H1 (cell line): Measurements from ENCODE around the gene CTNNBL1. TPM values are rescaled to one million over a fixed set of nuclear protein-coding genes. Genes with fewer than 3 reads are reported as not detected.

Experiments
- CTCF ChIA-PET: fragments of 300-600 bp; sonication (Branson Sonifier 250); formaldehyde crosslinking; loops from one replicate; lab custom pipeline; 2021; ENCODE audit not compliant: partially characterized antibody; lab: Charles Lee
- POLR2A ChIA-PET: fragments of 300-600 bp; sonication (Branson Sonifier 250); formaldehyde crosslinking; loops from one replicate; lab custom pipeline; 2021; ENCODE audit warnings: inconsistent platforms; ENCODE audit not compliant: partially characterized antibody; lab: Charles Lee
- DNase-seq, 2 experiments: peaks; one replicate each; pipeline versions ENCODE4 v3.0.0 to v3.0.0-alpha.2; 2010 to 2022; ENCODE audit warnings: low spot score in 2 of 2, low read depth in 1 of 2, mixed read lengths in 1 of 2
- FAIRE-seq: peaks from 2 replicates; lab custom pipeline; 2011; peaks lifted over from hg19 to GRCh38; lab: Jason Lieb, UNC
- H2AFZ ChIP-seq: 2 replicates; pipeline ENCODE4 v1.8.1; 2012; ENCODE audit warnings: low read length, inconsistent platforms
- H2AK5ac ChIP-seq: 2 replicates; pipeline ENCODE4 v1.6.1; 2013; ENCODE audit warnings: low read depth, low read length
- H2BK120ac ChIP-seq: replicated peaks from 2 replicates; pipeline ENCODE3; 2013; ENCODE audit warnings: low read depth, low read length, inconsistent platforms
- H2BK12ac ChIP-seq: 2 replicates; pipeline ENCODE4 v1.6.1; 2013; ENCODE audit warnings: low read depth, low read length
- H2BK15ac ChIP-seq: 2 replicates; pipeline ENCODE4 v1.6.1; 2013; ENCODE audit warnings: low read length
- H2BK20ac ChIP-seq: 2 replicates; pipeline ENCODE4 v1.6.1; 2013; ENCODE audit warnings: low read length
- H2BK5ac ChIP-seq: 2 replicates; pipeline ENCODE4 v1.6.1; 2013; ENCODE audit warnings: low read depth, low read length
- H3K14ac ChIP-seq: 2 replicates; pipeline ENCODE4 v1.6.1; 2013; ENCODE audit warnings: inconsistent platforms; ENCODE audit not compliant: insufficient read length
- H3K18ac ChIP-seq: 2 replicates; pipeline ENCODE4 v1.6.1; 2013; ENCODE audit warnings: low read length; ENCODE audit errors: extremely low read depth
- H3K23ac ChIP-seq: 2 replicates; pipeline ENCODE4 v1.6.1; 2013; ENCODE audit warnings: inconsistent platforms; ENCODE audit not compliant: insufficient read length
- H3K23me2 ChIP-seq: 2 replicates; pipeline ENCODE4 v1.6.1; 2013; ENCODE audit warnings: low read depth, low read length
- H3K27ac ChIP-seq: 2 replicates; pipeline ENCODE4 v1.6.1; 2011; ENCODE audit warnings: low read depth, low read length, inconsistent platforms
- H3K27me3 ChIP-seq, 4 experiments: replicated peaks in 1 of 4; 1 replicate in 1 of 4; 2 replicates in 3 of 4; pipeline versions ENCODE4 v1.6.1 to v1.8.1; 2011 to 2013; ENCODE audit warnings: low read length in 3 of 4, mild to moderate bottlenecking in 3 of 4, inconsistent platforms in 2 of 4, mixed read lengths in 2 of 4, moderate library complexity in 1 of 4; ENCODE audit not compliant: control insufficient read depth in 3 of 4, insufficient read depth in 3 of 4; ENCODE audit errors: extremely low read depth in 1 of 4
- H3K36me3 ChIP-seq, 4 experiments: 2 replicates each; pipeline versions ENCODE4 v1.6.1 to v1.8.1; 2011 to 2013; ENCODE audit warnings: mild to moderate bottlenecking in 4 of 4, low read length in 3 of 4, moderate library complexity in 2 of 4, control low read depth in 1 of 4, inconsistent platforms in 1 of 4; ENCODE audit not compliant: insufficient read depth in 4 of 4, control insufficient read depth in 2 of 4
- H3K4ac ChIP-seq: replicated peaks from 2 replicates; pipeline ENCODE3; 2013; ENCODE audit warnings: low read length, low read depth, mixed read lengths, inconsistent platforms; ENCODE audit not compliant: insufficient read length
- H3K4me1 ChIP-seq, 4 experiments: replicated peaks in 1 of 4; 1 replicate in 1 of 4; 2 replicates in 3 of 4; pipeline versions ENCODE4 v1.6.1 to v1.8.1; 2011 to 2013; ENCODE audit warnings: low read length in 3 of 4, inconsistent platforms in 2 of 4, mixed read lengths in 1 of 4; ENCODE audit not compliant: insufficient read depth in 4 of 4, control insufficient read depth in 3 of 4
- H3K4me2 ChIP-seq, 2 experiments: 2 replicates each; pipeline versions ENCODE4 v1.6.1 to v1.8.1; 2011 to 2013; ENCODE audit warnings: low read depth in 2 of 2, low read length in 2 of 2, control low read depth in 1 of 2, inconsistent platforms in 1 of 2, mild to moderate bottlenecking in 1 of 2; ENCODE audit not compliant: insufficient read depth in 1 of 2
- H3K4me3 ChIP-seq, 4 experiments: fragments of 200-600, 300-600 bp in 1 of 4; sonication (generic), shearing (Covaris generic), sonication (Bioruptor Twin) in 1 of 4; 2 replicates each; pipeline versions ENCODE4 v1.5.1 to v1.8.1; 2011 to 2016; ENCODE audit warnings: low read length in 4 of 4, low read depth in 3 of 4, control low read depth in 2 of 4, inconsistent platforms in 2 of 4, mild to moderate bottlenecking in 2 of 4, mixed read lengths in 1 of 4, moderate library complexity in 1 of 4; ENCODE audit not compliant: insufficient read depth in 2 of 4; ENCODE audit errors: extremely low read depth in 1 of 4
- H3K56ac ChIP-seq: replicated peaks from 2 replicates; pipeline ENCODE3; 2013; ENCODE audit warnings: low read depth, mild to moderate bottlenecking, mixed read lengths, low read length, inconsistent platforms; ENCODE audit not compliant: insufficient read length
- H3K79me1 ChIP-seq: 2 replicates; pipeline ENCODE4 v1.6.1; 2013; ENCODE audit warnings: low read depth, low read length, control low read depth
- H3K79me2 ChIP-seq, 2 experiments: 2 replicates each; pipeline versions ENCODE4 v1.6.1 to v1.8.1; 2012 to 2013; ENCODE audit warnings: low read length in 2 of 2, mild to moderate bottlenecking in 2 of 2, inconsistent platforms in 1 of 2; ENCODE audit not compliant: insufficient read depth in 2 of 2, control insufficient read depth in 1 of 2
- H3K9ac ChIP-seq, 4 experiments: replicated peaks in 1 of 4; 1 replicate in 1 of 4; 2 replicates in 3 of 4; pipeline versions ENCODE4 v1.6.1 to v1.8.1; 2011 to 2013; ENCODE audit warnings: low read depth in 3 of 4, low read length in 3 of 4, control low read depth in 2 of 4, mild to moderate bottlenecking in 2 of 4, moderate library complexity in 2 of 4, inconsistent platforms in 1 of 4; ENCODE audit errors: extremely low read depth in 1 of 4
- H3K9me3 ChIP-seq, 2 experiments: 2 replicates each; pipeline versions ENCODE4 v1.6.1 to v1.8.1; 2012 to 2013; ENCODE audit warnings: mild to moderate bottlenecking in 2 of 2, moderate library complexity in 2 of 2, control low read depth in 1 of 2, inconsistent platforms in 1 of 2, low read depth in 1 of 2, low read length in 1 of 2, mixed read lengths in 1 of 2; ENCODE audit not compliant: insufficient read depth in 2 of 2
- H4K20me1 ChIP-seq, 2 experiments: replicated peaks in 1 of 2; 2 replicates each; pipeline versions ENCODE3 to v1.8.1; 2011 to 2013; ENCODE audit warnings: inconsistent platforms in 2 of 2, low read length in 2 of 2, mild to moderate bottlenecking in 1 of 2; ENCODE audit not compliant: insufficient read depth in 2 of 2, control insufficient read depth in 1 of 2
- H4K5ac ChIP-seq: 2 replicates; pipeline ENCODE4 v1.6.1; 2013; ENCODE audit warnings: low read length, low read depth, mixed read lengths, inconsistent platforms; ENCODE audit not compliant: insufficient read length
- H4K8ac ChIP-seq: 2 replicates; pipeline ENCODE4 v1.8.0; 2013; ENCODE audit warnings: mild to moderate bottlenecking, moderate library complexity, low read length, inconsistent platforms; ENCODE audit not compliant: insufficient read depth; ENCODE audit errors: extremely low read depth
- H4K91ac ChIP-seq: replicated peaks from 2 replicates; pipeline ENCODE3; 2013; ENCODE audit warnings: low read length, mixed read lengths, inconsistent platforms; ENCODE audit not compliant: insufficient read length
- EZH2 ChIP-seq: fragments of 200-600 bp; sonication (generic); IDR thresholded peaks from 2 replicates; pipeline ENCODE4 v1.7.1; 2012; ENCODE audit warnings: low read depth, mild to moderate bottlenecking, moderate library complexity, low read length, inconsistent platforms; ENCODE audit not compliant: severe bottlenecking
- HDAC2 ChIP-seq, 2 experiments: fragments of 300-600 bp in 1 of 2; sonication (generic) in 1 of 2; IDR thresholded peaks; 2 replicates each; pipeline ENCODE4 v1.6.1; 2011 to 2012; ENCODE audit warnings: low read depth in 2 of 2, low read length in 2 of 2, mild to moderate bottlenecking in 2 of 2, moderate library complexity in 2 of 2, borderline replicate concordance in 1 of 2, inconsistent platforms in 1 of 2
- MAFK ChIP-seq: IDR thresholded peaks from 2 replicates; pipeline ENCODE4 v1.6.1; 2012; ENCODE audit warnings: low read depth, mild to moderate bottlenecking, improper control_type of control experiment, low read length
- WGBS, 2 experiments: shearing (Covaris generic) in 1 of 2; methylation state at CpG; one replicate each; pipeline versions ENCODE4 v1.1.6 to v1.1.7; 2013 to 2015; ENCODE audit warnings: low lambda C conversion rate in 2 of 2, mixed read lengths in 2 of 2, inconsistent platforms in 1 of 2, low coverage in 1 of 2, missing lambda C conversion rate in 1 of 2; ENCODE audit not compliant: insufficient replicate concordance in 2 of 2, insufficient coverage in 1 of 2, insufficient read length in 1 of 2; ENCODE audit errors: extremely low coverage in 1 of 2, missing lambda C conversion rate in 1 of 2; 5-methylcytosine and 5-hydroxymethylcytosine counted together
- polyA plus RNA-seq, 7 experiments: library from polyadenylated mRNA; depleted of rRNA in 3 of 7; stranded (reverse) in 5 of 7; unstranded in 2 of 7; fragments of >200 nt in 5 of 7; fragments of 200-250 nt in 2 of 7; gene quantifications; 1 replicate in 5 of 7; 2 replicates in 1 of 7; 4 replicates in 1 of 7; pipeline versions ENCODE4 v1.2.1 to v1.2.3, GENCODE V29; 2011 to 2013; ENCODE audit warnings: missing spikeins in 2 of 7, mixed read lengths in 2 of 7
- total RNA-seq: library from RNA; stranded (reverse); fragmentation: NEBNext Ultra II Directional; extraction: Animal tissue kit (Norgen Biotek cat#: 25700); gene quantifications from 2 replicates; pipeline ENCODE4 v1.2.1, GENCODE V29; 2021

The CTNNBL1 gene
- total and polyA plus RNA-seq, 2 of the 8 experiments (the other 6 are each of a cell fraction or from before 2014, with no cell fraction given): 19.6 to 81.6 TPM

DNA sequence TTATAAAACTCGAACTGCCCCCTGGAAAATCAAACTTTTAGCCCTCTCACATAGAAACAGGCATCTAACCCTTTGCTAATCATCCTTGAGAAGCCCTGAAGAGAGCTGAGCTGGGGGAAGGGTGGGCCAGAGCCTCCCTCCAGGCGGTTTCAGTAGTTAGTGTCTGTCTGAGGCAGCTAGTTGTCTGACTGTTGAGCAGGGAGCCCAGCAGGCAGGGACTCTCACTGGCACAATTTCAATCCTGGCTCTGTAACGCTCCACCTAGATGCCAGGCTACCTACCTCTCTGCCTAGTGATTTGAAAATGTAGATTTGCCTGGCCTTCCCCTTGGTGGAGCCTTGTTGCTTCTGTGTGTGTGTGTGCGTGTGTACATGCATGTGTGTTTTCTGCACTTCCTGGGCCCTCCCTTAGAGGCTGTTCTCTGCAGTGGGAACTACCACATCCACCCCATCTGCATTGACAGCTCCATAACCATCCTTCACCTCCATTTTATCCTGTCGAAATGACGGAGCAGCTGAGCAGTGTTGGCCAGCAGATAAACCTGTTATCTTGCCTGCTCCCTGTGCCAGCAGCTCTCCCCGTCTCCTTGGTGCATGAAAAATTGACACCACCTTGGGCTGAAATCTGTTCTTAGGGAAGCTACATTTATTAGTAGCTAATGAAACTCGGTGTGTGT lies 139.5 kb downstream of the CTNNBL1 start:
- DNase-seq (no peak), FAIRE-seq (no peak)
- Histone ChIP-seq H2BK20ac (no peak overlapping the region), H2BK12ac (no peak overlapping the region), H3K4me2 (no peak overlapping the region; a peak in 1 of 4 replicates), H3K79me1 (no peaks in the 10 kb centered on the region), H2BK120ac (no peak overlapping the region), H3K18ac (no peak overlapping the region), H2AK5ac (no peak overlapping the region), H3K79me2 (no peaks in the 10 kb centered on the region), H4K8ac (no peak overlapping the region), H4K91ac (no peak overlapping the region), H3K23ac (no peak overlapping the region), H4K5ac (no peak overlapping the region), H3K14ac (no peak overlapping the region), H3K4ac (no peak overlapping the region), H3K27me3 (no peaks in the 10 kb centered on the region), H2BK15ac (no peak overlapping the region), H2AFZ (no peak overlapping the region), H3K27ac (no peak overlapping the region), H3K4me1 (no peaks in the 10 kb centered on the region), H3K4me3 (no peak overlapping the region), H3K23me2 (no peaks in the 10 kb centered on the region), H3K36me3 (no peaks in the 10 kb centered on the region), H3K9me3 (no peaks in the 10 kb centered on the region), H3K9ac (no peak overlapping the region), H3K56ac (no peak overlapping the region), H4K20me1 (no peaks in the 10 kb centered on the region), H2BK5ac (no peak overlapping the region)
- TF ChIP-seq EZH2: no peak
- no peak for TF ChIP-seq MAFK
- no peak for TF ChIP-seq HDAC2 (IDR thresholded peaks at IDR 0.05; ENCODE audit: borderline replicate concordance in 1 of 2, low read depth in 2 of 2, low read length in 2 of 2)
- WGBS, 2 experiments: 87% methylated on average over 8 of the region's 8 CpGs; no CpG with 5 or more reads in 1 of the 2 experiments
- CTCF ChIA-PET: interaction anchor here (1.1 to 2.1 kb wide), 4 partner anchors 9 to 269 kb away, joined by 3 to 4 read pairs (median 4); no protein-coding TSS in a partner anchor
- POLR2A ChIA-PET: interaction anchor here (1.5 kb wide), 1 partner anchor 12 kb away, joined by 4 read pairs; no protein-coding TSS in a partner anchor
